Nephron progenitor cell (in vitro differentiated cells): Measurements from ENCODE around the gene SRGAP3.
A peak's percentile ranks its signal among the peaks of the same experiment; 100 is the strongest.

ENCODE experiments used
- DNase-seq: peaks from one replicate; pipeline ENCODE4 v3.0.0; 2021
- H3K27ac Mint-ChIP-seq: 2 replicates; pipeline ENCODE4 v1.8.0; 2021; ENCODE audit warnings: mild to moderate bottlenecking, moderate library complexity, mixed read lengths
- H3K27me3 Mint-ChIP-seq: 2 replicates; pipeline ENCODE4 v1.8.0; 2021; ENCODE audit warnings: mild to moderate bottlenecking, low read depth, mixed read lengths; ENCODE audit not compliant: poor library complexity
- H3K36me3 Mint-ChIP-seq: 2 replicates; pipeline ENCODE4 v1.8.0; 2021; ENCODE audit warnings: low read depth, mixed read lengths
- H3K4me1 Mint-ChIP-seq: 2 replicates; pipeline ENCODE4 v1.8.0; 2021; ENCODE audit warnings: mixed read lengths
- H3K4me3 Mint-ChIP-seq: 2 replicates; pipeline ENCODE4 v1.8.0; 2021; ENCODE audit warnings: mild to moderate bottlenecking, moderate library complexity, mixed read lengths
- H3K9me3 Mint-ChIP-seq: 2 replicates; pipeline ENCODE4 v1.8.0; 2021; ENCODE audit warnings: mild to moderate bottlenecking, moderate library complexity, mixed read lengths
- TF ChIP-seq, protein P1 (sequence below): fragments of 200-600 bp; sonication (generic); IDR thresholded peaks from 2 replicates; pipeline ENCODE4 v1.5.0; 2021; ENCODE audit warnings: antibody characterized with exemption

Gene SRGAP3

DNA sequence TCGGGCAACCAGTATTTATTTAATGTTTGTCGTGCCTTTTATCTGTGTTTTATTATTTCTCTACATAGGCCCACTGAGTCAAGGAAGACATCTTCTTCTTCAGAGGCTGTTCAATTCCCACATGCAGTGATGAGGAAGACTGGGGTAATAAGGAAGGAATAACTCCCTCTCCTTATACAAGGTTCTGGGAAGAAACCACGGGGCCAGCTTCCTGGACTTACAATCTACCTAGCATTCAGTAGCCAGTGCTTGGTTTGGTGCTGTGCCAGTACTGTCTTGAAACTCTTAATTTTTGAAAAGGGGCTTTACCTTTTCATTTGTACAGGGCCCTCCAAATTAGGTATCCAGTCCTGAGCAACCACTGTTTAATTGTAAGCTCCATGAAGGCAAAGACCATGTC lies 51.2 kb downstream of the SRGAP3 start:
- no peak for DNase-seq
- Mint-ChIP-seq H3K4me3 (no peak overlapping the region), H3K27ac (no peak overlapping the region), H3K36me3 (peaks cover 8% of the 10 kb centered on the region), H3K9me3 (peaks cover 3% of the 10 kb centered on the region), H3K4me1 (peaks cover 98% of the 10 kb centered on the region), H3K27me3 (peaks cover 3% of the 10 kb centered on the region)
- TF ChIP-seq, protein P1, sequence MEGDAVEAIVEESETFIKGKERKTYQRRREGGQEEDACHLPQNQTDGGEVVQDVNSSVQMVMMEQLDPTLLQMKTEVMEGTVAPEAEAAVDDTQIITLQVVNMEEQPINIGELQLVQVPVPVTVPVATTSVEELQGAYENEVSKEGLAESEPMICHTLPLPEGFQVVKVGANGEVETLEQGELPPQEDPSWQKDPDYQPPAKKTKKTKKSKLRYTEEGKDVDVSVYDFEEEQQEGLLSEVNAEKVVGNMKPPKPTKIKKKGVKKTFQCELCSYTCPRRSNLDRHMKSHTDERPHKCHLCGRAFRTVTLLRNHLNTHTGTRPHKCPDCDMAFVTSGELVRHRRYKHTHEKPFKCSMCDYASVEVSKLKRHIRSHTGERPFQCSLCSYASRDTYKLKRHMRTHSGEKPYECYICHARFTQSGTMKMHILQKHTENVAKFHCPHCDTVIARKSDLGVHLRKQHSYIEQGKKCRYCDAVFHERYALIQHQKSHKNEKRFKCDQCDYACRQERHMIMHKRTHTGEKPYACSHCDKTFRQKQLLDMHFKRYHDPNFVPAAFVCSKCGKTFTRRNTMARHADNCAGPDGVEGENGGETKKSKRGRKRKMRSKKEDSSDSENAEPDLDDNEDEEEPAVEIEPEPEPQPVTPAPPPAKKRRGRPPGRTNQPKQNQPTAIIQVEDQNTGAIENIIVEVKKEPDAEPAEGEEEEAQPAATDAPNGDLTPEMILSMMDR = no peak

DNA sequence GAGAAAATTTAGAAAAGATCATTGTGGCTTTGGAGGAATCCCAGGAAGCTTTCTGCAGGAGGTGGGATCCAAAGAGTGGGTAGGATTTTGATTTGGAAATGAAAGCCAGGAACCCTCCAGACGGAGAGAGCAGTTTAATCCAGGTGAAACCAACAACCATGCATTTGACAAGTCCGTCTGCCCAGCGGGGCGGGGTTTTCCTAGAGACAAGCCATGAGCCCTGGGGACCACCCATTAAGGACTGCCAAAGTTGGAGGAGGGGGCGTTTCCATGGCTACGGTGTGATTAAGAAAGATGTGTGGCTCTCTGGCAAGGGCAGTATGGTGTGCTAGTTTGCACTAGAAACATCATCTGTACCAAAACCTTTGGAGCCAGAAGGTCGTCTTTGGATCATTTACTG lies 53.4 kb downstream of the SRGAP3 start:
- peak overlapping the region; percentile 36 for H3K27ac Mint-ChIP-seq
- H3K4me3 Mint-ChIP-seq = no peak overlapping the region
- peak; percentile 82 for DNase-seq
- H3K9me3 Mint-ChIP-seq = peaks cover 11% of the 10 kb centered on the region
- no peaks in the 10 kb centered on the region for H3K27me3 Mint-ChIP-seq
- TF ChIP-seq, protein P1 = no peak
- peaks cover 20% of the 10 kb centered on the region for H3K36me3 Mint-ChIP-seq
- H3K4me1 Mint-ChIP-seq = peaks cover 98% of the 10 kb centered on the region

- peaks cover 23% of the 10 kb centered on the region for H3K36me3 Mint-ChIP-seq
- H3K27me3 Mint-ChIP-seq = no peaks in the 10 kb centered on the region
- no peak overlapping the region for H3K4me3 Mint-ChIP-seq
- TF ChIP-seq, protein P1 = no peak
- DNase-seq = no peak
- H3K27ac Mint-ChIP-seq = no peak overlapping the region
- H3K4me1 Mint-ChIP-seq = peaks cover 98% of the 10 kb centered on the region
- H3K9me3 Mint-ChIP-seq = peaks cover 11% of the 10 kb centered on the region
Observed at GRCh38 chr3:9195390-9195789, 54.1 kb downstream of the SRGAP3 start.

- peaks cover 31% of the 10 kb centered on the region for H3K36me3 Mint-ChIP-seq
- no peak overlapping the region for H3K4me3 Mint-ChIP-seq
- H3K9me3 Mint-ChIP-seq = peaks cover 17% of the 10 kb centered on the region
- H3K27ac Mint-ChIP-seq = no peak overlapping the region
- H3K4me1 Mint-ChIP-seq = peaks cover 98% of the 10 kb centered on the region
- peaks cover 5% of the 10 kb centered on the region for H3K27me3 Mint-ChIP-seq
- TF ChIP-seq, protein P1 = no peak
- DNase-seq = no peak
Observed at GRCh38 chr3:9194509-9195184, 54.8 kb downstream of the SRGAP3 start.

GRCh38 chr3:9193633-9194195 lies 55.7 kb downstream of the SRGAP3 start:
- Mint-ChIP-seq H3K27ac (no peak overlapping the region), H3K27me3 (peaks cover 5% of the 10 kb centered on the region), H3K4me3 (no peak overlapping the region), H3K4me1 (peaks cover 89% of the 10 kb centered on the region), H3K9me3 (peaks cover 17% of the 10 kb centered on the region), H3K36me3 (peaks cover 31% of the 10 kb centered on the region)
- TF ChIP-seq, protein P1 = no peak
- no peak for DNase-seq

GRCh38 chr3:9193211-9193610 lies 56.2 kb downstream of the SRGAP3 start:
- Mint-ChIP-seq H3K27ac (peak overlapping the region; percentile 77), H3K4me3 (no peak overlapping the region), H3K27me3 (peaks cover 5% of the 10 kb centered on the region), H3K4me1 (peaks cover 84% of the 10 kb centered on the region), H3K9me3 (peaks cover 17% of the 10 kb centered on the region), H3K36me3 (peaks cover 31% of the 10 kb centered on the region)
- TF ChIP-seq, protein P1 = no peak
- no peak for DNase-seq
